Measurements from ENCODE around the gene AUTS2.
A peak's percentile ranks its signal among the peaks of the same experiment; 100 is the strongest.

The AUTS2 gene

DNA sequence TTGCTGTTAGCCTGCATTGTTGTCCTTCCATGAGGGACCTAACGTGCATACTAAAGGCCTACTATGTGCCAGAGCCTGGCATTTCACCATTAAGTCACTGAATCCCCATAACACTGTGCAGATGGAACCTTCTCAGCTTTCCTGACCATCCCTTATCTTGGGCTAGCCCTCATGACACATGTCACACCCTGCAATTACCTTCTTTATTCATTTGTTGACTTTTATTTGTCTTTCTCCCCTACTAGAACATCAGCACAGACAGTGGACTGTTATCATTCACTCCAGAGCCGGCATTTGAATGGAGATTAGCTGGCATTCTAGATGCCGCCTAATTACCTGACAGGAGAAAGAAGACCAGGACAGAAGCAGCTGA lies 1062.5 kb downstream of the AUTS2 start:
- no peak for DNase-seq

DNA sequence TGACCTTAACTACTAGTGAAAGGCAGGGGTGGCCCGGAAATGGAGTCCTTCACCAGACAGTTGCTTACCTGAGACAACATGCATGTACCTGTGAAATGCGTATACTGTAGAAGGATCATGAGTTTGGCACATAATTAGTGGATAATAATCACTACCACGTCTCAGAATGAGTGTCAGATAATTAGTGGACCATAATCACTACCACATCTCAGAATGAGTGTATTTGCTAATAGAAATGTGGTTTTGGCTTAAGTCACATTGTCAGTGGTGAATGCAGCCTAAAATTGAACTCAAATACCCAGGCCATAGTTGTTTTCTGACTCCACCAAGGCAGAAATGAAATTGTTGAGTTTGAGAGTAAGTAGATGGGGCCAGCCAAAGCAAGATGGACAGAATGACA lies 1065.4 kb downstream of the AUTS2 start:
- no peak for DNase-seq

GRCh38 chr7:70665997-70666396 lies 1067.7 kb downstream of the AUTS2 start:
- no peak for DNase-seq

DNA sequence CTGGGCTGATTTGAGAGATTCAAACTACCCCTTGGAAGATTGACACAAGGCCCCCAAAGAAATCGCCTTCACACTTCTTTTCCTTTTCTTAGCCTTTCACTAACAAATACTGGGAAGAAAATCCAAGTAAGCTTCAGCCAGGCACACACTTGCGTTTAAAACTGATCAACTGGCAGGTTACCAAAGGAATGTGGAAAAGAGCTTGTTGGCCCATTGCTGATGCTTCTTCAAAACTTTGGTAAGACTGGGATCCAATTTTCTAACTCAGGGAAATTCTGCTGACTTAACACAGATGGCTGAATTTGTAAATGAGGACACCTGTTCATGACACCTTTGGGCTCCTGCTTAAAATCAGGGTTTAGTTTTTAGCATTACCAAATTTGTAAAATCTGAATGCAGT lies 1069.1 kb downstream of the AUTS2 start:
- DNase-seq, result no peak

DNA sequence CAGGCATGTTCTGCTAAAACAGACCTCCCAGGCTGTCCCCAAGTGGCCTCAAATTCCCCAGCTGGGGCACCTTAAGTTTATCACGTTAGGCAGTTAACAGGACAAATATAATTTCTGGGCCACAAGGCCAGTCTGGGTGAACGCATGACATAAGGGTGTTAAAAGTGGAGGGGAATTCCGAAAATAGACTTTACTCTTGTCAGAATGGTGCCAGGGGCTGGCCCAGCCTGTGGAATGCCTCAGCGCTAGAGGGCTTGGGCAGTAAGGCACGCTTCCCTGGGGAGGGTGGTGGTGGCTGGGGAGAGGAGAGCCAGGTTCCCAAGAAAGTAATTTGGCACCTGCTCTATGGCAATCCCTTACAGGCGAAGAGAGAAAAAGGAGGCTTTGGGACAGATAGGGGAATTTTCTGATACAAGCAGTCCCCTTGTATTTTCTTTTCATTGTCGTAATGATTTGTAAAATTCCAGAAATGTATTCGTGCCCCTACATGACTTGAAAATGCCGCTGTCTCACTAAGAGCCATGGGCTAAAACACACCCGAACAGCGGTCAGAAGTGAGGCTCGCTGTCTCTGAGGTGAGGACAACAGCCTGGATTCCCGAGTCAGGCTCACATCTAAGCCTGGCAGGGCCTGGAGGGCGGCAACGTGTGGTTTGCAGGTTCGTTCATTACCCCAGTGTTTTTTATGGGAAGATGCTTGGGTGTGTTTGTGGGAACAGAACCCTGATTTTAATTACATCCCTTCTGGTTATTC lies 1070.5 kb downstream of the AUTS2 start:
- no peak for DNase-seq

DNA sequence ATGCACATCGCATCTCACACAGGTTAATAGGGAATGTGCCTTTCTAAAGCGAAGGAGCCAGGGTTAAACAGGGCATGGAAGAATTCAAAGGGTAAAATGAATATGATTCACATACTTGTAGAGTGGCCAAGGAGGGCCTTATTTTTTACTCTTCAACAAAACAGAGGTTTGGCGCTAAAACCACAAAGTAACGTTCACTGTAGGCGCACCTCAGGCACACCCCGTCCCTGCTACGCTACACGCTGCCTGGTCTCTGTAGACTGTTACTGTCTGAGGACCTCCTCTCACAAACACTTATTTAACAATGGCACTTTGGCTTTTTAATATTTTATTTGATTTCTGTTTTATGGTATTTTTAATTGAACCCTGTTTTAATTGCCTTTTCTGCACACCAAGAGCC lies 1071.6 kb downstream of the AUTS2 start:
- no peak for DNase-seq

GRCh38 chr7:70670288-70670687 lies 1072.0 kb downstream of the AUTS2 start:
- DNase-seq, result no peak

DNA sequence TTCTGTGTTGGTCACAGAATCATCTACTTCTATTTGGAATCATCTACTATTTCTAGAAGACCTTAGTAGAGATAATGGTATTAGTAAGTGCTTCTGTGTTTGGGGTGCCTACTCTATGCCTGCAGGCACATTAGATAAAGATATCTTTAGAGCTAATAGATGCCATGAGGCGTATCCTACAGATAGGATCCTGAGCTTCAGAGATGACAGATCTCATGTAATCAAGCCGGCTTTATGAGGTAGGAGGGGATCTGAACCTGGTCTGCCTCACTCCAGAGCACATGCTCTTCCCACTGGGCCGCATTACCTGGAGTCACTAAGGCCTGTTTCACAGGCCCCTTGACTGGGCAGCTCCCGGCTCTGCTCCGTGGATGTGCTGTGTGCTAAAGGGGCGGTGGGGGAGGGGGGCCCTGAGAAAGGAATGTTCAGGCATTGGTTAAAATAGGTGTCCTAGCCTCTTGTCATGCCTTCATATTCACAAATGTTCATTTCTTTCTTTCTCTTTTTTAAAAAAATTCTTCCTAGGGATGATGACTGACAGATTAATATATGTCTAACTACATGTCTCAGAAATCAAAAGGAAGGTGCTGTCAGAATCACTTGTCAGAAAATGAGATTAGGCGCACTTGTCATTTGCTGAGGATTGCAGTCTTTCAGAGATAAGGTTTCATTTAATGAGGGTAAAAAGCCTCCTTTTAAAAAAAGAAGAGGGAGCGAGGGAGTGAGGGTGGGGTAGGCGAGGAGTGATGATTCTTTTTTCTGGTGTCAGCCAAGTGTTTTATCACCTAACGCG lies 1075.7 kb downstream of the AUTS2 start:
- no peak for DNase-seq

DNA sequence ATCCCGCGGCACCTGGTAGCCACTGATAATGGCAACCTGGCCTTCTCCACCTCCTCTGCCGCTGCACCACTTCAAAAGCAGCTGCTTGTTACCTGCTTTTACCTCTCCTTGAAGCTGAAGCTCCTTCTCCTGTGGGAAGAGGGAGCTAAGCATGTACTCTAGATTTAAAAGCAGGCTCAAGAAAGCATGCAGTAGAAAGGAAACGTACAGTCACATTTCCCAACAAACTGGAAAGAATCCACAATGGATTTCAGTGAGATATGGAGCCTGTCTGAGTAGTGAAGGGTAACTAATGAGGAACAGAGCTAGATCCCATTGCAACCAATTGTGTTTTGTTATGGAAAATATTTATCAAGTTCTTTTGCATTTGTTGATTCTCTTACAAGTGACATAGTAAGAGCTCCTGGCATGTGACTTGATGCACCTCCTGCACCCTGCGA lies 1076.3 kb downstream of the AUTS2 start:
- no peak for DNase-seq

GRCh38 chr7:70676243-70676642 lies 1078.0 kb downstream of the AUTS2 start:
- no peak for DNase-seq

GRCh38 chr7:70678621-70679251 lies 1080.5 kb downstream of the AUTS2 start:
- no peak for DNase-seq

DNA sequence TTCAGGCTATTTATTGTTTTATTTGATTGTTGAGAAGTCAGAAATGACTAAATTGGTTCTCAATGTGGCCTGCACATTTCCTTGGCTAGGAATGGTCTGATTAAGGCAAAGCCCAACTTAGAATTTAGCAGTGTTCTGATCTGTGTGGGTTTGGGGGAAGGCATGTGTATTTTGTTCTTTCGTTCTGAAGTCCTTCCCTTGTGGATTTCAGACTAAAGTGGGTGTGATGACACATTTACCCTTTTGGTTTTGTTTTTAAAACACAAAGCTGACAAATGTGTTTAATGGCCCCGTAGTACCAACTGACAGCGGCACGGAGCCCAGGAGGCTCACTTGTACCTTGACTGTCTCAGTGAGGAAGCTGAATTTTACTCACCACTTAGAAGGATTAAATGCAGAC lies 1081.4 kb downstream of the AUTS2 start:
- no peak for DNase-seq

DNA sequence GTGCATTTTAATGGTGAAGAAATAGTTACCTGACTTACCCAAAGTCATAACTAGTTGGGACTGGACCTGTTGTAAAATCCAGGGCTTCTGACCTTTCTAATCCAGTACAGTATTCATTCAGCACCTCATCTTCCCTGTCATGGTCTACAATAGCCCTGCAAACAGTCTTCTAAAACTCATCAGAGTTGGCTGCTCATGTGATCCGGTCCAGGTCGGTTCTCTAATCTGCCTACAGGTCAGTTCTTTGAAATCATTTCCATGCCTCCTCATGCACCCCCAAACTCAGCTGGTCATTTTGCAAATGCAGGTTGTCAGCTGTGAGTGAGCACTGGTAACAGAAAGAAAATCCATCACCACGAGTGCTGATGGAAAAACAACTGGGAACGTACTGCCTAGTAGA lies 1082.0 kb downstream of the AUTS2 start:
- DNase-seq, result no peak

DNA sequence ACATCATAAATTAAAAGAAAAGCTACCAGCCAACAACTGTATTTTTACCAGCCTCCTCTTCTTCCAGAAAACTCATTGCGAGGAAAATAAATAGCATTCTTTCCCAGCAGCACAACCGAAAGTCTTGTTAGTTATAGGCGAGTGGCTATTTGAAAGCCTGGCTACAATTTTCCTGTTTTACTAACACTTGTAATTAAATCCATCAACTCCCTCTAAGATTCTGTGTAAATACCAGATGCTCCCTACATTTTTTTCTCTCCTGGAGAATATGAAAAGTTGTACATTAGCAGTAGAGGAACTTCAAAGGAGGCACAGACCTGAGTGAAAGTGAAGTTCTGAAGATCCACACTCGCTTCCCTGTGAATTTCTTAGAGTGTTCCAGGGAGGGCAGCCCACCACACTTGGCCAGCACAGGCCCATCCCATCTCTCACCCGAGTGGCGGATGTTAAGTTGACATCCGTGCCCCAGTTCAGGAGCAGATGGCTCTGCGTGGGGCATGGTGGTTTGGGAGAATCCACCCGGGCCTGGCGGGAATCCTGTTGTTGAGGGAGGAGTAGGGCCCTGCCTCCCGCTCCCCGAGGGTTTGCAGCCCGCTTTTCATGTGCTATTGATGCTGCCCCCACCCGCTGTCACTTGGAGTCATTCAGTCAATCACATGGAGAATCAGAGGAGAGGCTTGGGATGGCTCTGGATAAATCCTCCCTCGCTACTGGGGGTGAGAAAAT lies 1082.6 kb downstream of the AUTS2 start:
- no peak for DNase-seq

DNA sequence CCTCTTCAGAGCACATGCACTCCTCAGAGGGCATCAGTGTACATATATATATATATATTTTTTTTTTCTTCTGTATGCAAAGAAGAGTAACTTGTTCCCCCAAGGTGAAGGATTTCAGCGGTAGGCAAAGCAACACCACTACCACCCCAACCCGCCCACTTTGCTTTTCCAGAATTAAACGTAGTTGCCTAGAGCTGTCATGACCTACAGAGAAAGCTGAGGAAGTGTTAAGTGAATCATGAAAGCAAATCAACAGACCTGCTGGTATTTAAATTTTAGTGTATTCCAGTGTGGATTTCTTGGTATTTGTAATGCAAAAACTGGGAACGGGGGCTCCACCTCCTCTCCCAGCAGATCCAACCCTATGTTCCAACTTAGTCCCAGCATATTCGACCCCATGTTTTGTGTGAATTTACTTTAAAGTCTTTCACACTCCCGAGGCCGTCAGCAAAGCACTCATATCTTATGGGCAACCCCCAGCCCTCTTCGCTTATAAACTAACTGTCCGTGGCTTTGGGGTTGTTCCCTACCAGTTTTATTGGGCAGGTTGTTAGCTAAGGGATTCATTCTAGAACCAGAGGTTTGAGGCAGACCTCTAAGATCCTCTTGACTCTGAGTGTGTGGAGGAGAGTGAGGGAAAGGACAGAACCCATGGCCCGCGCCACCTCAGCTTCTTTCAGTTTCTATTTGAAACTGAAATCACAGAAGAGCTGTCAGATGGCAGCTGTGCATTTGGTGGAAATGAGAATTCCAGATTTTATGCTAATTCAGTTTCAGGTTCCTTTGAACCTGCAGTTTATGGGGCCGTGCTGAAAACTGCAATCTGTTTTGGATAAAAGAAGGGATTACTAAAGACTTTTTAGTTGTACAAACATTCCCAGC lies 1083.4 kb downstream of the AUTS2 start:
- DNase-seq, result no peak

GRCh38 chr7:70684173-70684572 lies 1085.9 kb downstream of the AUTS2 start:
- DNase-seq, result no peak

- no peak for DNase-seq
Measured at GRCh38 chr7:70693321-70693685, 1095.0 kb downstream of the AUTS2 start.

GRCh38 chr7:70693686-70694433 lies 1095.6 kb downstream of the AUTS2 start:
- peak; percentile 22 for DNase-seq

GRCh38 chr7:70694434-70694970 lies 1096.2 kb downstream of the AUTS2 start:
- no peak for DNase-seq

DNA sequence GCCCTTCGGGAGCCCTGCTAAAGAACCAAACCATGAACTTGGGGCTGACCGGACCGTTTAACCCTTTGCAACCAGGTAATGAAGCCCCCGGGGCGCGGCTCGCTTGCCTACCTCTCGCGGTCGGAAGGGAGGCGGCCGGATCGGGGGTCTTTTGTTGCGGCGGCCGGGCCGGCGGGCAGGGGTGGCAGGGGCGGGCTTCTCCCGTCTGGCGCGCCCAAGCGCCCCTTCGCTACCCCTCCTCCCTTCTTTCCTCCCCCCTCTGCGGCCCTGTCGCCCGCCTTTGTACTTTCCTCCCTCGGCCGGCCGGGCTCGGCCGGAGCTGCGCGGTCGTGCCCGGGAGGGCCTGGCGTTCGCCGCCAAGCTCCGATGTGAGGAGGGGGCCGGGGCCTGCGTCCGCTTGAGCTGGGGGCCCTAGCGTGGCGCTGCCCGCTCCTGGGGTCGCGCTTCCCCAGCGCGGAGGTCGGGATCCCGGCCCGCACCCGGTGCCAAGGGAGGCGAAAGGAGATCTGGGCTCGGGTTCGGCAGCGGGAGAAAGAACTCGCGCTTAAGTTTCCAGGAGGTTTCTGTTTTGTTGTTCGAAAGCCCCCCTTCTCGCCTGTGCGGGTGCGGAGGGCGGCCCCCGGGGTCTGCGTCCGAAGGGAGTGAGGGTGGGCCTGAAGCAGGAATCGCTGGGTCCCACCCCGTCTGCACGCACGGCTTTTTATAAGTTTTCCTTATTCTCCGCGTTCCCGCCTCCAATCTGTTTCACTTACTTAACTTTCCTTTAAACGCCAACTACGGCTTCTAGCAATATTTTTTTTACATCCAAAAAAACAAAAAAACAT lies 1096.9 kb downstream of the AUTS2 start:
- no peak for DNase-seq

DNA sequence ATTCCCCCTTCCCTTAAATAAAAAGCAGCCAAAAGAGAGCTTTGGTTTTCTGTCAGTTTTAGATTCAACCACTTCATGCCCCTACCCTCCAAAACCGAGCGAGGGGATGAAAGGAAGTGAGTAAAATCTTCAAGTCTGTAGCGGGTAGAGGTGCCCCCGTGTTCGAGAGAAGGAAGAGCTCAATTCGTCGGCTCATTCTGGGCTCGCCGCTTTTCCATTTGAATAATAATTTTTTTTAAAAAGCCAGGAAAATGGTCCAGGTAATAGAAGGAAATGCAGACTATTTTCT lies 1097.5 kb downstream of the AUTS2 start:
- DNase-seq, result no peak

Measured in stimulated activated CD4-positive, alpha-beta T cell treated with anti-CD3 and anti-CD28 coated beads, Interleukin-4, amount 100 ng/mL, for 24 hours (primary cell).